GM18499 (cell line): ENCODE results near the gene IFNL3.

Experiments used
- ATAC-seq: cut with Tn5 transposase; IDR thresholded peaks from one replicate; pipeline ENCODE4 v1.9.1; 2021; ENCODE audit warnings: moderate number of reproducible peaks; ENCODE audit not compliant: insufficient read depth, unreplicated experiment

The IFNL3 gene

GRCh38 chr19:39195755-39196154, 49.1 kb downstream of the IFNL3 start:
- no peak for ATAC-seq

GRCh38 chr19:39194832-39195542, 49.8 kb downstream of the IFNL3 start:
- no peak for ATAC-seq

- ATAC-seq: no peak
These were observed 51.0 kb downstream of the IFNL3 start for GRCh38 chr19:39193803-39194202.
